ENCODE measurements around the gene CAMK2D. TPM values are rescaled to one million over a fixed set of nuclear protein-coding genes. Genes with fewer than 3 reads are reported as not detected.

The CAMK2D gene
- total RNA-seq, 1 experiment from 2014 or later, result 165 TPM

DNA sequence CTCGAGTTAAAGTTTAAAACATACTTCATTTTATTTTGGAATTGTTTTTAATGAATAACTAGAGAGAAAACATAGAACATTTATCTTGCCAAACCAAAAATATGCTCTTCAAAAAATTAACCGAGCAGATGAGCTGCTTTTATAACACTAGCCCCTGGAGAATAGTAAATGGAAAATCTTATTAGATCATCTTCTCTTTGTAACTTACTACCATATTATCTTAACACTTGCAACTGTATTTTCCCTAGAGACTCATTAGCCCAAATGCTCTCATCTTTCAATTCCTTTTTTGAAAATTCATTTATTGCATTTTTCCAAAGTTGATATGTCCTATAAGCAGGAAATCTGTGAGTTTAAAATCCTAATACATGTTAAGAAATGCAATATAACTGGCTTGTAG lies 143.3 kb downstream of the CAMK2D start:
- peak overlapping the region; percentile 22; the same call in 1 of the 2 replicates for H3K4me3 ChIP-seq (ENCODE audit: low read length)
- H3K9ac ChIP-seq (ENCODE audit: low read length), result no peak overlapping the region
- H4K20me1 ChIP-seq (ENCODE audit: insufficient read depth, low read depth, low read length), result no peaks in the 10 kb centered on the region
- H3K36me3 ChIP-seq (ENCODE audit: insufficient read depth, low read length), result peaks cover 9% of the 10 kb centered on the region
- H3K9me2 ChIP-seq (replicated peaks; ENCODE audit: insufficient read depth, low read length), result no peaks in the 10 kb centered on the region
- no peaks in the 10 kb centered on the region for H3K9me3 ChIP-seq (ENCODE audit: low read length)
- H2AFZ ChIP-seq (ENCODE audit: low read length), result no peak overlapping the region
- peaks cover 92% of the 10 kb centered on the region for H3K79me2 ChIP-seq (ENCODE audit: low read length)
- DNase-seq, result peak; percentile 92
- H3K27ac ChIP-seq (ENCODE audit: low read length), result peak overlapping the region; percentile 91
- H3K27me3 ChIP-seq (ENCODE audit: low read length), result no peaks in the 10 kb centered on the region
- peak overlapping the region; percentile 65 for H3K4me2 ChIP-seq (ENCODE audit: low read depth, low read length, poor library complexity, severe bottlenecking)
- H3K4me1 ChIP-seq (ENCODE audit: low read length), result peaks cover 97% of the 10 kb centered on the region

GRCh38 chr4:113617195-113617594 lies 144.3 kb downstream of the CAMK2D start:
- no peak for DNase-seq
- H3K9ac ChIP-seq (ENCODE audit: low read length), result no peak overlapping the region
- no peaks in the 10 kb centered on the region for H3K9me2 ChIP-seq (replicated peaks; ENCODE audit: insufficient read depth, low read length)
- peak overlapping the region; percentile 65 for H3K4me2 ChIP-seq (ENCODE audit: low read depth, low read length, poor library complexity, severe bottlenecking)
- H2AFZ ChIP-seq (ENCODE audit: low read length), result no peak overlapping the region
- no peaks in the 10 kb centered on the region for H4K20me1 ChIP-seq (ENCODE audit: insufficient read depth, low read depth, low read length)
- H3K9me3 ChIP-seq (ENCODE audit: low read length), result no peaks in the 10 kb centered on the region
- peaks cover 98% of the 10 kb centered on the region for H3K4me1 ChIP-seq (ENCODE audit: low read length)
- no peaks in the 10 kb centered on the region for H3K27me3 ChIP-seq (ENCODE audit: low read length)
- no peak overlapping the region for H3K4me3 ChIP-seq (ENCODE audit: low read length)
- peak overlapping the region; percentile 91 for H3K27ac ChIP-seq (ENCODE audit: low read length)
- peaks cover 95% of the 10 kb centered on the region for H3K79me2 ChIP-seq (ENCODE audit: low read length)
- H3K36me3 ChIP-seq (ENCODE audit: insufficient read depth, low read length), result peaks cover 12% of the 10 kb centered on the region

GRCh38 chr4:113616443-113616842 lies 145.1 kb downstream of the CAMK2D start:
- no peaks in the 10 kb centered on the region for H4K20me1 ChIP-seq (ENCODE audit: insufficient read depth, low read depth, low read length)
- H3K9me2 ChIP-seq (replicated peaks; ENCODE audit: insufficient read depth, low read length), result no peaks in the 10 kb centered on the region
- H3K79me2 ChIP-seq (ENCODE audit: low read length), result peaks cover 95% of the 10 kb centered on the region
- no peaks in the 10 kb centered on the region for H3K9me3 ChIP-seq (ENCODE audit: low read length)
- peak overlapping the region; percentile 3; the same call in 1 of the 2 replicates for H3K4me3 ChIP-seq (ENCODE audit: low read length)
- H3K4me1 ChIP-seq (ENCODE audit: low read length), result peaks cover 97% of the 10 kb centered on the region
- peaks cover 18% of the 10 kb centered on the region for H3K36me3 ChIP-seq (ENCODE audit: insufficient read depth, low read length)
- peak; percentile 58 for DNase-seq
- H3K4me2 ChIP-seq (ENCODE audit: low read depth, low read length, poor library complexity, severe bottlenecking), result peak overlapping the region; percentile 62
- H2AFZ ChIP-seq (ENCODE audit: low read length), result no peak overlapping the region
- peak overlapping the region; percentile 91 for H3K27ac ChIP-seq (ENCODE audit: low read length)
- no peak overlapping the region for H3K9ac ChIP-seq (ENCODE audit: low read length)
- H3K27me3 ChIP-seq (ENCODE audit: low read length), result no peaks in the 10 kb centered on the region

- no peak overlapping the region for H3K4me3 ChIP-seq (ENCODE audit: low read length)
- H3K27ac ChIP-seq (ENCODE audit: low read length), result peak overlapping the region; percentile 91
- no peaks in the 10 kb centered on the region for H3K27me3 ChIP-seq (ENCODE audit: low read length)
- no peak overlapping the region for H2AFZ ChIP-seq (ENCODE audit: low read length)
- peak; percentile 57 for DNase-seq
- no peak overlapping the region for H3K9ac ChIP-seq (ENCODE audit: low read length)
- H3K4me1 ChIP-seq (ENCODE audit: low read length), result peaks cover 97% of the 10 kb centered on the region
- H3K36me3 ChIP-seq (ENCODE audit: insufficient read depth, low read length), result peaks cover 29% of the 10 kb centered on the region
- H3K79me2 ChIP-seq (ENCODE audit: low read length), result peaks cover 97% of the 10 kb centered on the region
- no peaks in the 10 kb centered on the region for H3K9me2 ChIP-seq (replicated peaks; ENCODE audit: insufficient read depth, low read length)
- H3K4me2 ChIP-seq (ENCODE audit: low read depth, low read length, poor library complexity, severe bottlenecking), result peak overlapping the region; percentile 15
- no peaks in the 10 kb centered on the region for H3K9me3 ChIP-seq (ENCODE audit: low read length)
- H4K20me1 ChIP-seq (ENCODE audit: insufficient read depth, low read depth, low read length), result no peaks in the 10 kb centered on the region
Measured at GRCh38 chr4:113614414-113614813, 147.1 kb downstream of the CAMK2D start.

GRCh38 chr4:113613503-113613902 lies 148.0 kb downstream of the CAMK2D start:
- no peak overlapping the region for H3K4me3 ChIP-seq (ENCODE audit: low read length)
- no peak for DNase-seq
- peaks cover 97% of the 10 kb centered on the region for H3K79me2 ChIP-seq (ENCODE audit: low read length)
- no peaks in the 10 kb centered on the region for H3K9me2 ChIP-seq (replicated peaks; ENCODE audit: insufficient read depth, low read length)
- H3K4me1 ChIP-seq (ENCODE audit: low read length), result peaks cover 97% of the 10 kb centered on the region
- no peaks in the 10 kb centered on the region for H3K9me3 ChIP-seq (ENCODE audit: low read length)
- no peaks in the 10 kb centered on the region for H3K27me3 ChIP-seq (ENCODE audit: low read length)
- H3K36me3 ChIP-seq (ENCODE audit: insufficient read depth, low read length), result peaks cover 30% of the 10 kb centered on the region
- no peak overlapping the region for H3K9ac ChIP-seq (ENCODE audit: low read length)
- peak overlapping the region; percentile 91 for H3K27ac ChIP-seq (ENCODE audit: low read length)
- H2AFZ ChIP-seq (ENCODE audit: low read length), result no peak overlapping the region
- H4K20me1 ChIP-seq (ENCODE audit: insufficient read depth, low read depth, low read length), result no peaks in the 10 kb centered on the region
- peak overlapping the region; percentile 45 for H3K4me2 ChIP-seq (ENCODE audit: low read depth, low read length, poor library complexity, severe bottlenecking)

DNA sequence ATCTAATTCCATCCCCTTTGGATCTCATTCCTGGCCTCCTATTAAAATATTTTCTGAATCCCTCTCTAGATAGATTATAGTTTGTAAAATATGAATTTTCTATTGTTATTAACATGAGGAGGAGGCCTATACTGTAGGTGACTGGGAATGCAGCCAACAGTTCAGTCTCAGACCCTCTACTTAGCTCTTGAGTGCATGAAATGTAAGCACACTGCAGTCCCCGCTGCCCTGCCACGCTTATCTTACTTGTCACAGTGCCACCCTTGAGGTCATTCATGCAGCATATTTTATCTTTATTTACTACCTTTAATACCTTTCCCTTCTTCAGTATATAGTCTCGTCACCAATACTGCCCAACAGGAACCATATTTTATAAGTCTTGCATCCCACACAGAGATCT lies 151.0 kb downstream of the CAMK2D start:
- Histone ChIP-seq H2AFZ (ENCODE audit: low read length) (no peak overlapping the region), H3K9me2 (replicated peaks; ENCODE audit: insufficient read depth, low read length) (no peaks in the 10 kb centered on the region), H3K27ac (ENCODE audit: low read length) (peak overlapping the region; percentile 47; the same call in 1 of the 2 replicates), H3K4me1 (ENCODE audit: low read length) (peaks cover 97% of the 10 kb centered on the region), H3K4me3 (ENCODE audit: low read length) (no peak overlapping the region), H3K9ac (ENCODE audit: low read length) (no peak overlapping the region), H3K4me2 (ENCODE audit: low read depth, low read length, poor library complexity, severe bottlenecking) (no peak overlapping the region), H3K9me3 (ENCODE audit: low read length) (no peaks in the 10 kb centered on the region), H4K20me1 (ENCODE audit: insufficient read depth, low read depth, low read length) (no peaks in the 10 kb centered on the region), H3K79me2 (ENCODE audit: low read length) (peaks cover 98% of the 10 kb centered on the region), H3K36me3 (ENCODE audit: insufficient read depth, low read length) (peaks cover 36% of the 10 kb centered on the region), H3K27me3 (ENCODE audit: low read length) (no peaks in the 10 kb centered on the region)
- no peak for DNase-seq

GRCh38 chr4:113607998-113608397 lies 153.5 kb downstream of the CAMK2D start:
- H3K27ac ChIP-seq (ENCODE audit: low read length), result peak overlapping the region; percentile 57
- H3K9ac ChIP-seq (ENCODE audit: low read length), result no peak overlapping the region
- H2AFZ ChIP-seq (ENCODE audit: low read length), result no peak overlapping the region
- H4K20me1 ChIP-seq (ENCODE audit: insufficient read depth, low read depth, low read length), result no peaks in the 10 kb centered on the region
- no peak overlapping the region for H3K4me3 ChIP-seq (ENCODE audit: low read length)
- H3K79me2 ChIP-seq (ENCODE audit: low read length), result peaks cover 91% of the 10 kb centered on the region
- no peaks in the 10 kb centered on the region for H3K9me2 ChIP-seq (replicated peaks; ENCODE audit: insufficient read depth, low read length)
- H3K4me1 ChIP-seq (ENCODE audit: low read length), result peaks cover 84% of the 10 kb centered on the region
- no peak for DNase-seq
- no peaks in the 10 kb centered on the region for H3K27me3 ChIP-seq (ENCODE audit: low read length)
- H3K9me3 ChIP-seq (ENCODE audit: low read length), result no peaks in the 10 kb centered on the region
- peak overlapping the region; percentile 17 for H3K4me2 ChIP-seq (ENCODE audit: low read depth, low read length, poor library complexity, severe bottlenecking)
- H3K36me3 ChIP-seq (ENCODE audit: insufficient read depth, low read length), result peaks cover 42% of the 10 kb centered on the region

DNA sequence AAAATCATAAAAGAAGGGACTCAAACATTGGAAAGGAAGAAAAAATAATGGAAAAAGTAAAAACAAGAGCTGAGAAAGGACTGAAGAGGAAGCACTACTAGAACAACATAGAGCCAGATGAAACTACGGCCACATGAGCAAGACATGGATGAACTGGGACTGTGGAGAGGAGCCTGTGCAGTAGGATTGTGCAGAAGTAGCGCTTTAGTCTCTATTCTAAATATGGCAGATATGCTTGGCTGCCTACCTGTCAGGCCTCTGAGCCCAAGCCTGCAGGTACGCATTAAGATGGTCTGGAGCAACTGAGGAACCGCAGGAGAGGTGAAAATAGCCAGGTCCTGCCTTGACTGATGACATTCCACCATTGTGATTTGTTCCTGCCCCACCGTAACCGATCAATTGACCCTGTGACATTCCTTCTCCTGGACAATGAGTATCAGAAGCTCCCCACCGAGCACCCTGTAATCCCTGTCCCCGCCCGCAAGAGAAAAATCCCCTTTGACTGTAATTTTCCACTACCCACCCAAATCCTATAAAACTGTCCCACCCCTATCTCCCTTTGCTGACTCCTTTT lies 154.3 kb downstream of the CAMK2D start:
- H2AFZ ChIP-seq (ENCODE audit: low read length), result no peak overlapping the region
- no peaks in the 10 kb centered on the region for H4K20me1 ChIP-seq (ENCODE audit: insufficient read depth, low read depth, low read length)
- H3K9me3 ChIP-seq (ENCODE audit: low read length), result no peaks in the 10 kb centered on the region
- H3K36me3 ChIP-seq (ENCODE audit: insufficient read depth, low read length), result peaks cover 39% of the 10 kb centered on the region
- peak overlapping the region; percentile 17 for H3K4me2 ChIP-seq (ENCODE audit: low read depth, low read length, poor library complexity, severe bottlenecking)
- DNase-seq, result no peak
- peaks cover 83% of the 10 kb centered on the region for H3K4me1 ChIP-seq (ENCODE audit: low read length)
- no peaks in the 10 kb centered on the region for H3K9me2 ChIP-seq (replicated peaks; ENCODE audit: insufficient read depth, low read length)
- 0 out of 2 replicates have a peak overlapping the region, but pooled peaks have one; percentile 22 for H3K4me3 ChIP-seq (ENCODE audit: low read length)
- no peak overlapping the region for H3K9ac ChIP-seq (ENCODE audit: low read length)
- peak overlapping the region; percentile 57 for H3K27ac ChIP-seq (ENCODE audit: low read length)
- H3K27me3 ChIP-seq (ENCODE audit: low read length), result no peaks in the 10 kb centered on the region
- H3K79me2 ChIP-seq (ENCODE audit: low read length), result peaks cover 91% of the 10 kb centered on the region

Data from Karpas-422 (cell line).